Brain pericyte (primary cell): Measurements from ENCODE around the gene DLGAP5.
A peak's percentile ranks its signal among the peaks of the same experiment; 100 is the strongest.

ENCODE experiments used
- DNase-seq: peaks from one replicate; pipeline ENCODE4 v3.0.0-alpha.2; 2012; ENCODE audit warnings: low read depth, low spot score

The DLGAP5 gene

DNA sequence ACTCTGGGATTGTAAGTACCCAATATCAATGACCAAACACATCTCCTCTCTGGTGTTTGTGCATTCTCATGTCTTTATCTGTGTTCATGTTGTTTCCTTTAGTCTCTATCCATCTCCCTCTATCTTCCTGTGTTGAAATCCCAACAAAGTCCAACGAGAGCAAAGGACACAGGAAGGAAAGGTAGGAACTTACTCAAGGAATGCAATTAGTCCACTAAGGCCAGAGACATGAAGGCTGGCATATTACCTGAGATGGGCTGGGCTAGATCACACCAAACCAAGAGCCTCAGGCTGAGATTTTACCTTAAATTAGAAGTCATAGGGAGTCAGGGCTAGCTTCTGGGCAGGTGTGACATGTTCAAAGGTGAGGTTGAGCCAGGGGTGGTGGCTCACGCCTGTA is 76.7 kb downstream of the DLGAP5 start:
- DNase-seq, result no peak

DNA sequence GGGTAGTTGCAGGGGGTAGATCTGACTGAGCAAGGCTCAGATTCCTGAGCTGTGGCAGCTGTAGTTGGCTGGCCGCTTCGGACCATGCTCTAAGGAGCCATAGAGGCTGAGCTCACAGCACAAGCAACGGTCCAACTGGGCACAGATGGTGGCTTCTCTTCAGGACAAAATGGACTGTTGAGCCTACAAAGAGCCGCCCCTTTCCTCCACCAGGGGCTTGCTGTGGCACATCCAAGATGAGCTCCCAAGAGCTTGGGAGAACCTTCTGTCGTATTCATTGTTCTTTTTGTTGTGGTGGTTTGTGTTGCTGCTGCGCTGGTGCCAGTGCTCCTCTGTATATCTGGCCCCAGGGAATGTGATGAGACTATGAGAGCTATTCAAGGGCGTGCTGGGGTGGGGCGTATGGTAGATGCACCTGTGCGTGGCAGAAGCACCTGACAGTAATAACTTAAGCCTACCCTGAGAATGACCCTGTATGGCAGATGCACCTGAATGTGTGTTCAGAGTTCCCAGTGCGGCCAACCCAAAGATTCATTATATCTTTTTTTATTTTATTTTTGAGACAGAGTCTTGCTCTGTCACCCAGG is 80.2 kb downstream of the DLGAP5 start:
- DNase-seq, result no peak

GRCh38 chr14:55109836-55110235 is 81.5 kb downstream of the DLGAP5 start:
- DNase-seq, result no peak

- peak; percentile 94 for DNase-seq
Measured at GRCh38 chr14:55107766-55108554, 83.4 kb downstream of the DLGAP5 start.

DNA sequence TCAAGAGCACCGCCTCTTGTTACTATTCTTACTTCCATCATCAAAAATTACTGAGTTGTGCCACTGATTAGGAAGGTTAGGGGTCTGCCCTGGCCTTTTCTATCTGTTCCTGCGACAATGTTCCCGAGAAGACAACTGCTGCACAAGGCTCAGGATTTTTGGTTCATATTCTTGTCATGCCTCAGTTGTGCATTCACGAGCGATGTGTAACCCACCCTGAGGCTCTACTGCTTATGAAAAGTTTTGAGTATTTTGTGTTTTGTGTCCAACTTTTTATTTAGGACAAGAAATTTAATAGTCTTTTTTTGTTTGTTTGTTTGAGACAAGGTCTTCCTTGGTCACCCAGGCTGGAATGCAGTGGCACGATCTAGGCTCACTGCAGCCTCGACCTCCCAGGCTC is 85.4 kb downstream of the DLGAP5 start:
- no peak for DNase-seq

DNA sequence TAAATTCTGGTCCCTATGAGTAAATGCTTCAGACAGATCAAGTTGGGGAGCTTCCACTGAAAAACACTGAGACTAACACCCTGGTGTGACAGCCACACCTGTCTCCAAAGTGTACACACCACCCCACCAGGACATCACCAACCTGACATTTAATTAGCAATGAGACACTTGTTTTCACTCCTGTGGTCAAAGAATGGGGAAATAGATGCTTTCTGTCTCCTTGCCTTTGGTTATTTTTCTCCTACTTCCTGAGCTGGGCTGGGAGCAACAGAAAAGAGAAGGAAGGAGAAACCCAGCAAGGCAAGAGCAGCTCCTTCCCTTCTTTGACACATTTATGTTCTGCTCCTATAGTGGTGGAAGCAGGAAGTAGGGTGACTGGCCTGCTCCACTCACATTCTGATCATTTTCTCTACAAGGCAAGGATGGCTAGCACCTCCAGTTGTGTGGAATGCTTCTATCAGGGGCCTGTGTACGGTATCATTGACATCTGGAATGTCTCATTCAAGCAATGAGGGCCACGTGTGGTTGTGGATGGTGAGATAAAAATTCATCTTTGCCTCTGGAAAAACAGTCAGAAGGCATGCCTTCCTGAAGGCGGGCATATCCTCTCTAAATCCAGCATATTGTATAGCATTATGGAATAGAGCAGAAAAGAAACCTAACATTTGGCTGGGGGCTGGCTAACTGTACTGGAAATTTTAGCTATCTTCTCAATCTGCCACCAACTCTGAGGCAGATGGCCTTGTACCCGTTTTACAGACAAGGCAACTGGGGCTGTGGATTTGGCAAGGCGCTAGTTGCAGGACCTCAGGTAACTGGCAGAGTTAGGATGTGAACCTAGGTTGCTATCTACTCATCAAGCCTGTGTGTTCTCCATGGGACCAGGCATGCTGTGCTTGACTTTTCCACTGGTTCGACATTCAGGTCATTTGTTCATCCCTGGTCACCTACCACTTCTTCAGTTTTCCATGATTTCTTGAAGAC is 87.1 kb downstream of the DLGAP5 start:
- DNase-seq, result no peak

GRCh38 chr14:55103005-55103640 is 88.3 kb downstream of the DLGAP5 start:
- DNase-seq, result peak; percentile 55

DNA sequence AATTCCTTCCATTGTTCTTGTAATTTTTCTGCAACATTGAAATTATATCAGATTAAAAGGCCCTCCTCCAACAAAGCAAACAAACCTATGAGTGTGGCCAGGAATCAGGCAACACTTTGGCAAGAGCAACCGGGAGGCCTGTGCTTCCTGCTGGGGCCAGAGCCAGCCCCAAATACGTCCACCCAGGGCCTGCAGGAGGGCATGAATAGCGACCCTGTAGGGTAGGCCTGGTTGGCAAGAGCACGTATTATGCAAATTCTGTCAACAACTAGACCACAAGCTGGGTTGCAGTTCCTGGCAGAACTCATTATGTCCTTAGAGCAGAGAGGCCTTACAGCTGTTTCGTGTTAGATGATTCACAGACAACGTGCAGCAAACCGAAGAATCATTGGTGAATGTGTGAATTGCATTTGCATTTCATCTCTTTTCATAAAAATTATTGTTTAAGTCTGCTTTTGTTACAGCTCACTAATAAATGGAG is 89.2 kb downstream of the DLGAP5 start:
- DNase-seq, result peak; percentile 94

DNA sequence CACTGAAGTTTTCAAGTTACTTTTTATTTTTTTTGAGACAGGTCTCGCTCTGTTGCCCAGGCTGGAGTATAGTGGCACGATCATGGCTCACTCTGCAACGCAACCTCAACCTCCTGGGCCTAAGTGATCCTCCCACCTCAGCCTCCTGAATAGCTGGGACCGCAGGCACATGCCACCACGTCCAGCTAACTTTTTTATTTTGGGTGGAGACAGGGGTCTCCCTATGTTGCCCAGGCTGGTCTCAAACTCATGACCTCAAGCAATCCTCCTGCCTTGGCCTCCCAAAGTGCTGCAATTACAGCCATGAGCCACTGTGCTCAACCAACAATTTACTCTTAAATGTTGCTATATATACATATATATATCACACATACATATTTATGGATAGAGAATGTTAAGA is 89.7 kb downstream of the DLGAP5 start:
- DNase-seq, result no peak

GRCh38 chr14:55099756-55100155 is 91.6 kb downstream of the DLGAP5 start:
- no peak for DNase-seq

GRCh38 chr14:55098561-55098898 is 92.9 kb downstream of the DLGAP5 start:
- no peak for DNase-seq
